SK-N-SH (cell line): ENCODE data around the gene NCAPD3. TPM values are rescaled to one million over a fixed set of nuclear protein-coding genes. Genes with fewer than 3 reads are reported as not detected.

ENCODE experiments used
- CTCF ChIA-PET: fragments of 300-600, 350-600 bp; formaldehyde crosslinking; extraction: SDS; loops from one replicate; lab custom pipeline; 2021; lab: Yijun Ruan, JAX
- POLR2A ChIA-PET: fragments of 350-600 bp; sonication (Branson Sonifier 250); formaldehyde crosslinking; extraction: SDS; loops from one replicate; lab custom pipeline; 2020; ENCODE audit warnings: antibody characterized with exemption, inconsistent platforms; lab: Yijun Ruan, JAX
- DNase-seq: peaks from one replicate; pipeline ENCODE4 v3.0.0; 2012
- H2AFZ ChIP-seq: fragments of 200-600 bp; sonication (generic); 2 replicates; pipeline ENCODE4 v1.8.1; 2016; ENCODE audit warnings: antibody characterized with exemption, mild to moderate bottlenecking, low read depth
- H3F3A ChIP-seq: fragments of 200-600 bp; sonication (generic); replicated peaks from 2 replicates; pipeline ENCODE3; 2016; ENCODE audit warnings: antibody characterized with exemption, mild to moderate bottlenecking; ENCODE audit not compliant: insufficient read depth
- H3K27ac ChIP-seq, 2 experiments: fragments of 200-500 bp in 1 of 2; fragments of 200-600 bp in 1 of 2; sonication (Bioruptor generic) in 1 of 2; sonication (generic), shearing (Covaris generic) in 1 of 2; 2 replicates each; pipeline versions ENCODE4 v1.5.1 to v1.6.1; 2014 to 2016; ENCODE audit warnings: low read depth in 2 of 2, inconsistent platforms in 1 of 2, low read length in 1 of 2, mild to moderate bottlenecking in 1 of 2, mixed read lengths in 1 of 2
- H3K27me3 ChIP-seq: fragments of 200-600 bp; sonication (generic), shearing (Covaris generic); 2 replicates; pipeline ENCODE4 v1.6.1; 2016; ENCODE audit warnings: mixed run types; ENCODE audit not compliant: insufficient read depth
- H3K36me3 ChIP-seq, 2 experiments: fragments of 200-500 bp in 1 of 2; fragments of 200-600 bp in 1 of 2; sonication (Bioruptor generic) in 1 of 2; sonication (generic) in 1 of 2; replicated peaks in 1 of 2; 2 replicates each; pipeline versions ENCODE3 to v1.5.1; 2014 to 2016; ENCODE audit warnings: low read length in 1 of 2, mild to moderate bottlenecking in 1 of 2; ENCODE audit not compliant: insufficient read depth in 2 of 2, control insufficient read depth in 1 of 2
- H3K4me1 ChIP-seq, 2 experiments: fragments of 200-500 bp in 1 of 2; fragments of 200-600 bp in 1 of 2; sonication (Bioruptor generic) in 1 of 2; sonication (generic), shearing (Covaris generic) in 1 of 2; 2 replicates each; pipeline versions ENCODE4 v1.5.1 to v1.6.1; 2014 to 2016; ENCODE audit warnings: low read depth in 1 of 2, low read length in 1 of 2, mixed run types in 1 of 2; ENCODE audit not compliant: insufficient read depth in 2 of 2, control insufficient read depth in 1 of 2
- H3K4me2 ChIP-seq: fragments of 200-600 bp; sonication (generic), shearing (Covaris generic); 2 replicates; pipeline ENCODE4 v1.6.1; 2017; ENCODE audit warnings: mixed run types
- H3K4me3 ChIP-seq, 2 experiments: fragments of 200-500 bp in 1 of 2; fragments of 200-600 bp in 1 of 2; sonication (Bioruptor generic) in 1 of 2; sonication (generic), shearing (Covaris generic) in 1 of 2; 2 replicates each; pipeline versions ENCODE4 v1.5.1 to v1.8.1; 2014 to 2016; ENCODE audit warnings: low read depth in 2 of 2, inconsistent platforms in 1 of 2, low read length in 1 of 2, mild to moderate bottlenecking in 1 of 2, mixed read lengths in 1 of 2, moderate library complexity in 1 of 2
- H3K79me2 ChIP-seq: fragments of 200-600 bp; sonication (generic); 2 replicates; pipeline ENCODE4 v1.8.1; 2017; ENCODE audit warnings: mild to moderate bottlenecking; ENCODE audit not compliant: insufficient read depth
- H3K9ac ChIP-seq: fragments of 200-600 bp; sonication (generic); 2 replicates; pipeline ENCODE4 v1.6.1; 2017; ENCODE audit warnings: mixed run types
- H3K9me2 ChIP-seq: fragments of 200-600 bp; sonication (generic); 2 replicates; pipeline ENCODE4 v1.6.1; 2017; ENCODE audit warnings: mixed run types
- H3K9me3 ChIP-seq: fragments of 200-600 bp; sonication (generic); 2 replicates; pipeline ENCODE4 v1.6.1; 2017; ENCODE audit warnings: mixed run types, mild to moderate bottlenecking, moderate library complexity
- H4K20me1 ChIP-seq: fragments of 200-600 bp; sonication (generic); 2 replicates; pipeline ENCODE4 v1.6.1; 2017; ENCODE audit warnings: mild to moderate bottlenecking, mixed run types; ENCODE audit not compliant: insufficient read depth
- FOXJ3 ChIP-seq: sonication (generic); formaldehyde crosslinking; IDR thresholded peaks from 2 replicates; pipeline ENCODE4 v1.5.1; 2020; ENCODE audit warnings: mild to moderate bottlenecking, missing genetic modification reagents
- FOXM1 ChIP-seq: IDR thresholded peaks from 2 replicates; pipeline ENCODE4 v1.4.0; 2012; ENCODE audit warnings: low read depth, mild to moderate bottlenecking
- GATA2 ChIP-seq: sonication (generic); formaldehyde crosslinking; IDR thresholded peaks from 2 replicates; pipeline ENCODE4 v1.5.0; 2020; ENCODE audit warnings: mild to moderate bottlenecking, missing genetic modification reagents
- JUND ChIP-seq: IDR thresholded peaks from 2 replicates; pipeline ENCODE4 v1.4.0; 2012
- NFIC ChIP-seq: IDR thresholded peaks from 2 replicates; pipeline ENCODE4 v1.4.0; 2012; ENCODE audit warnings: borderline replicate concordance
- RAD21 ChIP-seq: IDR thresholded peaks from 2 replicates; pipeline ENCODE4 v1.6.1; 2012; ENCODE audit warnings: mild to moderate bottlenecking, low read length
- RCOR1 ChIP-seq: fragments of 150-350 bp; IDR thresholded peaks from 2 replicates; pipeline ENCODE4 v1.6.1; 2017; ENCODE audit warnings: antibody characterized with exemption, low read length
- SMC3 ChIP-seq: IDR thresholded peaks from 2 replicates; pipeline ENCODE4 v1.6.1; 2012; ENCODE audit warnings: low read depth, low read length, improper control_type of control experiment
- TCF12 ChIP-seq: IDR thresholded peaks from 2 replicates; pipeline ENCODE4 v1.4.0; 2012
- TEAD4 ChIP-seq: IDR thresholded peaks from 2 replicates; pipeline ENCODE4 v1.4.0; 2012; ENCODE audit warnings: mild to moderate bottlenecking, borderline replicate concordance; ENCODE audit not compliant: insufficient read depth
- WGBS: methylation state at CpG from one replicate; pipeline ENCODE4 v1.1.6; 2017; ENCODE audit warnings: low lambda C conversion rate; 5-methylcytosine and 5-hydroxymethylcytosine counted together
- polyA plus RNA-seq, 3 experiments: library from polyadenylated mRNA; depleted of rRNA; stranded (reverse); fragments of >200 nt; gene quantifications; 2 replicates each; pipeline ENCODE4 v1.2.3, GENCODE V29; 2012
- TF ChIP-seq, protein P1 (sequence below): fragments of 200-600 bp; sonication (generic); IDR thresholded peaks from 2 replicates; pipeline ENCODE4 v1.6.1; 2017; ENCODE audit warnings: antibody characterized with exemption, mild to moderate bottlenecking, moderate library complexity
- TF ChIP-seq, protein P2 (sequence below): IDR thresholded peaks from 2 replicates; pipeline ENCODE4 v1.4.0; 2012; ENCODE audit warnings: low read depth

NCAPD3 gene
- polyA plus RNA-seq, 1 of the 3 experiments (the other 2 are of a cell fraction) = 19.5 TPM

DNA sequence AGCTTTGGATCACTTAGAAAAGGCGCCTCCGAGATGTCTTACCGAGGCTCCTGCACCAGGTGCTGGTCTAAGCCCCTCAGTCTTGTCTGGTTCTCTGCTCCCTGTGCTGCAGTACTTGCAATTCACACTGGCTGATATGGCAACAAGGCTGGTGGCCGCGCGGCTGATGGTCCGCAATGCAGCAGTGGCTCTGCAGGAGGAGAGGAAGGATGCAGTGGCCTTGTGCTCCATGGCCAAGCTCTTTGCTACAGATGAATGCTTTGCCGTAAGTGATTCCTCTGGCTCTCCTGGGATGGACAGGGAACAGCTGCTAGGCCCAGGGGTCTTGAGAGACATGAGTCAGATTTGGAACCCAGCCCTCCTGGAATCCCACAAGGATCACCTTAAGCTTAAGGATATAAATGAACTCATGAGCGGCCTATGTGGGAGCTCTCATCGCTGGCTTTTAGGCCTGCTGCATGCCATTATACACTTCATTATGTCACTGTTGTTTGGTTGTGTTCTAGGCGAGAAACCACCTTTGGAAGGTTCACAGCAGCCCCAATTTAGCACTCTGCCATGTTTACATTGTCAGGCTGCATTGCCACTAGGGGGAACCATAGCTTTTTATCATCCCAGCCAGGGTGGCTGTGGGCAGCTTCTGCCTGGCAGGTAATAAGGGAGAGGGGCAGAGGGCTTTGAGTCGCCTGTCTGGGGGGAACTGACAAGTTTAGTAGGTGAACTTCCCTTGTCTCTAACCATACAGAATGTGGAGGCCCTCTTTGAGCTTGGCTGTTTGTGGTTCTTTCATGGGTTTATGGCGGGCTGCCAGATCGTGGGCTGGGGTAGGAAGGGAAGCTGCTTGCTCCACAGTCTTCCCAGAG lies 38.1 kb upstream of the NCAPD3 start:
- H3K9me3 ChIP-seq = no peaks in the 10 kb centered on the region
- peaks cover 7 to 60% of the 10 kb centered on the region in 2 experiments for H3K36me3 ChIP-seq
- H3K9ac ChIP-seq = no peak overlapping the region
- TF ChIP-seq FOXM1 = no peak
- peak; percentile 53 for TF ChIP-seq RAD21
- TF ChIP-seq, protein P1, sequence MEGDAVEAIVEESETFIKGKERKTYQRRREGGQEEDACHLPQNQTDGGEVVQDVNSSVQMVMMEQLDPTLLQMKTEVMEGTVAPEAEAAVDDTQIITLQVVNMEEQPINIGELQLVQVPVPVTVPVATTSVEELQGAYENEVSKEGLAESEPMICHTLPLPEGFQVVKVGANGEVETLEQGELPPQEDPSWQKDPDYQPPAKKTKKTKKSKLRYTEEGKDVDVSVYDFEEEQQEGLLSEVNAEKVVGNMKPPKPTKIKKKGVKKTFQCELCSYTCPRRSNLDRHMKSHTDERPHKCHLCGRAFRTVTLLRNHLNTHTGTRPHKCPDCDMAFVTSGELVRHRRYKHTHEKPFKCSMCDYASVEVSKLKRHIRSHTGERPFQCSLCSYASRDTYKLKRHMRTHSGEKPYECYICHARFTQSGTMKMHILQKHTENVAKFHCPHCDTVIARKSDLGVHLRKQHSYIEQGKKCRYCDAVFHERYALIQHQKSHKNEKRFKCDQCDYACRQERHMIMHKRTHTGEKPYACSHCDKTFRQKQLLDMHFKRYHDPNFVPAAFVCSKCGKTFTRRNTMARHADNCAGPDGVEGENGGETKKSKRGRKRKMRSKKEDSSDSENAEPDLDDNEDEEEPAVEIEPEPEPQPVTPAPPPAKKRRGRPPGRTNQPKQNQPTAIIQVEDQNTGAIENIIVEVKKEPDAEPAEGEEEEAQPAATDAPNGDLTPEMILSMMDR = peak; percentile 57
- TF ChIP-seq, protein P2, sequence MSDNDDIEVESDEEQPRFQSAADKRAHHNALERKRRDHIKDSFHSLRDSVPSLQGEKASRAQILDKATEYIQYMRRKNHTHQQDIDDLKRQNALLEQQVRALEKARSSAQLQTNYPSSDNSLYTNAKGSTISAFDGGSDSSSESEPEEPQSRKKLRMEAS = no peak
- no peak for TF ChIP-seq RCOR1
- no peak for TF ChIP-seq TCF12
- TF ChIP-seq SMC3 = peak; percentile 21; the same call in 1 of the 2 replicates
- no peak for TF ChIP-seq FOXJ3 (CRISPR knock-in tag)
- no peak overlapping the region for H3K4me3 ChIP-seq
- H3K27ac ChIP-seq = no peak overlapping the region
- 89% methylated on average over 13 of the region's 14 CpGs for WGBS
- ChIA-PET CTCF (interaction anchor here (0.6 to 2.0 kb wide), 15 partner anchors 8 to 321 kb away, joined by 3 to 12 read pairs (median 3); partner anchors contain the start of genes ACAD8, GLB1L3 and THYN1), POLR2A (no interaction called here)
- H2AFZ ChIP-seq = no peak overlapping the region
- no peaks in the 10 kb centered on the region for H3K4me1 ChIP-seq
- H3K79me2 ChIP-seq = no peaks in the 10 kb centered on the region
- no peaks in the 10 kb centered on the region for H3F3A ChIP-seq
- H3K9me2 ChIP-seq = no peaks in the 10 kb centered on the region
- peak; percentile 66 for DNase-seq
- H3K27me3 ChIP-seq = no peaks in the 10 kb centered on the region
- H3K4me2 ChIP-seq = no peak overlapping the region
- no peaks in the 10 kb centered on the region for H4K20me1 ChIP-seq

DNA sequence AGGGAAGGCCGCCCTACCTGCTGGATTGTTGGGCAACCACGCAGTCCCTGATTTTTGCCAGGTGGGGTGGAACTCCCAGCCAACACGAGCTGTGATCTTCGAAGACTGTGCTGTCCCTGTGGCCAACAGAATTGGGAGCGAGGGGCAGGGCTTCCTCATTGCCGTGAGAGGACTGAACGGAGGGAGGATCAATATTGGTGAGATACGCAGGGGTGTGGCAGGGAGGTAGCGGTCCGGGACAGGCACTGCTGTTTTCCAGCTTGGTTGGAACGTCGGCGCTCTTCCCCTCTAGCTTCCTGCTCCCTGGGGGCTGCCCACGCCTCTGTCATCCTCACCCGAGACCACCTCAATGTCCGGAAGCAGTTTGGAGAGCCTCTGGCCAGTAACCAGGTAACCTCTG lies 37.2 kb upstream of the NCAPD3 start:
- H3K36me3 ChIP-seq = peaks cover 8 to 60% of the 10 kb centered on the region in 2 experiments
- no peak overlapping the region for H2AFZ ChIP-seq
- H3K4me3 ChIP-seq = no peak overlapping the region
- H3F3A ChIP-seq = no peaks in the 10 kb centered on the region
- CTCF ChIA-PET = interaction anchor here (0.8 to 1.3 kb wide), 4 partner anchors 9 to 104 kb away, joined by 3 to 4 read pairs (median 3); no protein-coding TSS in a partner anchor
- no peak overlapping the region for H3K27ac ChIP-seq
- no peaks in the 10 kb centered on the region for H3K9me3 ChIP-seq
- H3K4me2 ChIP-seq = no peak overlapping the region
- no peaks in the 10 kb centered on the region for H4K20me1 ChIP-seq
- 92% methylated on average over 10 of the region's 16 CpGs for WGBS
- no peak overlapping the region for H3K9ac ChIP-seq
- POLR2A ChIA-PET = no interaction called here
- TF ChIP-seq SMC3 = no peak
- TF ChIP-seq JUND = no peak
- no peak for TF ChIP-seq GATA2 (CRISPR knock-in tag)
- no peak for TF ChIP-seq TEAD4
- TF ChIP-seq NFIC = no peak
- H3K9me2 ChIP-seq = no peaks in the 10 kb centered on the region
- H3K79me2 ChIP-seq = no peaks in the 10 kb centered on the region
- H3K27me3 ChIP-seq = no peaks in the 10 kb centered on the region
- H3K4me1 ChIP-seq = no peaks in the 10 kb centered on the region
- DNase-seq = no peak
